ENCODE results near the gene SEMA3C. TPM values are rescaled to one million over a fixed set of nuclear protein-coding genes. Genes with fewer than 3 reads are reported as not detected.

The SEMA3C gene
- total RNA-seq, 2 experiments from 2014 or later: not detected

DNA sequence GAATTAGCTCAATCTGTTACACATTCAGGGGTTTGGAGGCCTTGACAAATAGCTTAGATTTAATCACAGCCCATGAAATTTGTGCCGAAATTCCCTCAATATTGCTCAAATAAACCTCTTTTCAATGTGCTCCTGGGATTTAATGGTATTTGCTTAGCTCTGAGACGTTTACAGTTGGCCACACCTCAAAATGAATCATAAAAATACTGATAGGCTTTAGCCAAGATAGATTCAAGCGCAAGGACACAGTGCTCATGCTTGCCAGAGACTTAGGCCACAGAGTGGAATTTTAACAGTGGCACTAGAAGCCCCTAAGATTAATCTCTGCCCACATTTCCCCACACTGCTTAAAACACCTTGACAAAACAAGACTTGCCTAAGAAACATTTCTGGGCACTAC lies 2.3 kb upstream of the SEMA3C start:
- Mint-ChIP-seq H3K4me3 (no peak overlapping the region), H3K4me1 (ENCODE audit: low read depth) (peaks cover 4% of the 10 kb centered on the region), H3K36me3 (peaks cover 1% of the 10 kb centered on the region), H3K27ac (no peak overlapping the region), H3K27me3 (peaks cover 38% of the 10 kb centered on the region), H3K9me3 (peaks cover 2% of the 10 kb centered on the region)
- ChIA-PET CTCF (no interaction called here), POLR2A (no interaction called here)
- no peak for DNase-seq
- intact Hi-C loops (cut with micrococcal nuclease): no loop called here

GRCh38 chr7:80918399-80918798 lies 452 bp downstream of the SEMA3C start:
- no peak overlapping the region for H3K4me3 Mint-ChIP-seq
- intact Hi-C loops (cut with micrococcal nuclease): no loop called here
- CTCF ChIA-PET: no interaction called here
- H3K27ac Mint-ChIP-seq: no peak overlapping the region
- peaks cover 4% of the 10 kb centered on the region for H3K4me1 Mint-ChIP-seq (ENCODE audit: low read depth)
- POLR2A ChIA-PET: no interaction called here
- peaks cover 2% of the 10 kb centered on the region for H3K9me3 Mint-ChIP-seq
- peaks cover 38% of the 10 kb centered on the region for H3K27me3 Mint-ChIP-seq
- DNase-seq: no peak
- peaks cover 1% of the 10 kb centered on the region for H3K36me3 Mint-ChIP-seq

GRCh38 chr7:80916770-80917741 lies 1.8 kb downstream of the SEMA3C start:
- peaks cover 4% of the 10 kb centered on the region for H3K4me1 Mint-ChIP-seq (ENCODE audit: low read depth)
- no peak overlapping the region for H3K4me3 Mint-ChIP-seq
- POLR2A ChIA-PET: no interaction called here
- peaks cover 35% of the 10 kb centered on the region for H3K27me3 Mint-ChIP-seq
- H3K36me3 Mint-ChIP-seq: peaks cover 1% of the 10 kb centered on the region
- DNase-seq: no peak
- H3K9me3 Mint-ChIP-seq: no peaks in the 10 kb centered on the region
- no peak overlapping the region for H3K27ac Mint-ChIP-seq
- intact Hi-C loops (cut with micrococcal nuclease): no loop called here
- CTCF ChIA-PET: no interaction called here

DNA sequence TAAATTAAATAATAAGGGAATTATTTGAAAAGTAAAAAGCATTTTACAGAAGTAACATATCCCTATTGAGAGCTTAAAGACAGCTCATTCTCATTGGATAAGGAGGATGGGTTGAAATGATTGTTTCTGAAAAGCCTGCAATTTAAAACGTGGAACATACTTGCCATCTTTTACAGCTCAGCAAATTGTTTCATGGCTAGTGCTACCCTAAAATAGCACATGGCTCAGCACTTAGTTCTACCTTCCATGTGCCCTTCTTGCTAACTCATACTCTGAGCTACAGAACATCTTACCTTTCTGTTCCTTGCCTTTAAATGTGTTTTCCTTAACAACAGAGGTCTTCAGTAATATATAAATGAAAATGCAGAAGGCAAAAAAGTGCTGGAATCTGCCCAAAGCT lies 8.6 kb downstream of the SEMA3C start:
- ChIA-PET POLR2A (no interaction called here), CTCF (no interaction called here)
- no peaks in the 10 kb centered on the region for H3K9me3 Mint-ChIP-seq
- no peaks in the 10 kb centered on the region for H3K36me3 Mint-ChIP-seq
- intact Hi-C loops (cut with micrococcal nuclease): no loop called here
- H3K27me3 Mint-ChIP-seq: no peaks in the 10 kb centered on the region
- no peaks in the 10 kb centered on the region for H3K4me1 Mint-ChIP-seq (ENCODE audit: low read depth)
- H3K27ac Mint-ChIP-seq: no peak overlapping the region
- DNase-seq: no peak
- H3K4me3 Mint-ChIP-seq: no peak overlapping the region

- ChIA-PET POLR2A (no interaction called here), CTCF (no interaction called here)
- H3K36me3 Mint-ChIP-seq: no peaks in the 10 kb centered on the region
- no peak for DNase-seq
- no peaks in the 10 kb centered on the region for H3K9me3 Mint-ChIP-seq
- H3K4me1 Mint-ChIP-seq (ENCODE audit: low read depth): no peaks in the 10 kb centered on the region
- H3K4me3 Mint-ChIP-seq: no peak overlapping the region
- H3K27me3 Mint-ChIP-seq: no peaks in the 10 kb centered on the region
- no peak overlapping the region for H3K27ac Mint-ChIP-seq
- intact Hi-C loops (cut with micrococcal nuclease): no loop called here
Measured at GRCh38 chr7:80908360-80908797, 10.5 kb downstream of the SEMA3C start.

DNA sequence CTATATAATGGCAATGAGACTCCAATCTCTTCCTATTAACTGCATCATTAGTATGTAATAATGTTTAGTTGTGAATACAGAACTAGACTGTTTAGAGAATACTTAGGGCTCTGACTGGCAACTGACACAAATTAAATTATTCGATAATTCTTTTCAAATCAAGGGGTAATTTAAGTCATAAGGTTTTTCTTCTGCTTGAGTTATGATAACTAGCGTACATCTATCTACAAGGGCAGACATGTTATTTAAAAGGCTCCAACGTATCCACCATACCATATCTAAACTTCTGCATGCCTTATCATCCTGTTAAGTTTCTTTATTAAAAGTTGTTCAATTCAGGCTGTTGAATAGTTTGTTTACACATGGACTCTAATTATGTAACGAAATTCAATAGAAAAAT lies 11.2 kb downstream of the SEMA3C start:
- CTCF ChIA-PET: no interaction called here
- intact Hi-C loops (cut with micrococcal nuclease): no loop called here
- H3K27me3 Mint-ChIP-seq: no peaks in the 10 kb centered on the region
- no peaks in the 10 kb centered on the region for H3K9me3 Mint-ChIP-seq
- no peak overlapping the region for H3K27ac Mint-ChIP-seq
- H3K36me3 Mint-ChIP-seq: no peaks in the 10 kb centered on the region
- no peak for DNase-seq
- H3K4me3 Mint-ChIP-seq: no peak overlapping the region
- H3K4me1 Mint-ChIP-seq (ENCODE audit: low read depth): no peaks in the 10 kb centered on the region
- POLR2A ChIA-PET: no interaction called here

DNA sequence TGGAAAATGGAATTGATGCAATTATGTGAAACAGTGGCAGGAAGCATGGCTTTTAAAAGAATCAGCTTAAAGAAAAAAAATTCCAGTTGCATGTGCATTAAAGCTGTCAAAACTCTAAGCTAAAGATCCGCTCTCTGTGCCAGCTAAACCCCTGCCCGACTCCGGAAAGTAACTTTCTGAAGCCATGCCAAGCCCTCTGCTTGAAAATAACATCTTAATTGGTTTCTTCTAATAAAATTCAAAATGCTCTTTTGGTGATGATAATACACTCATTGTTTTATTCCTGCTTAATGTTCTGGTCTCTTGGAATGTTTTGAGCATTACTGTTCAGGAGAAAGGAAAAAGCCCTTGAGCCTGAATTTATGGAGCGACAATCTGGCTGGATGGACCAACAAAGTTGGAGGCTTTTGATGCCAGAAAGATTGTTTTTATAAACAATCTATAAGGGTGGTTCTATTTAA lies 11.7 kb downstream of the SEMA3C start:
- H3K27ac Mint-ChIP-seq: no peak overlapping the region
- H3K36me3 Mint-ChIP-seq: no peaks in the 10 kb centered on the region
- ChIA-PET POLR2A (no interaction called here), CTCF (no interaction called here)
- no peaks in the 10 kb centered on the region for H3K27me3 Mint-ChIP-seq
- DNase-seq: no peak
- intact Hi-C loops (cut with micrococcal nuclease): no loop called here
- no peaks in the 10 kb centered on the region for H3K4me1 Mint-ChIP-seq (ENCODE audit: low read depth)
- H3K9me3 Mint-ChIP-seq: no peaks in the 10 kb centered on the region
- no peak overlapping the region for H3K4me3 Mint-ChIP-seq

- intact Hi-C loops (cut with micrococcal nuclease): no loop called here
- DNase-seq: no peak
- Mint-ChIP-seq H3K4me1 (ENCODE audit: low read depth) (no peaks in the 10 kb centered on the region), H3K27me3 (no peaks in the 10 kb centered on the region), H3K27ac (no peak overlapping the region), H3K4me3 (no peak overlapping the region), H3K9me3 (no peaks in the 10 kb centered on the region), H3K36me3 (no peaks in the 10 kb centered on the region)
- ChIA-PET CTCF (no interaction called here), POLR2A (no interaction called here)
Measured at GRCh38 chr7:80905334-80905733, 13.5 kb downstream of the SEMA3C start.

- ChIA-PET CTCF (no interaction called here), POLR2A (no interaction called here)
- H3K9me3 Mint-ChIP-seq: no peaks in the 10 kb centered on the region
- no peaks in the 10 kb centered on the region for H3K36me3 Mint-ChIP-seq
- no peak overlapping the region for H3K4me3 Mint-ChIP-seq
- intact Hi-C loops (cut with micrococcal nuclease): no loop called here
- H3K27ac Mint-ChIP-seq: no peak overlapping the region
- H3K4me1 Mint-ChIP-seq (ENCODE audit: low read depth): no peaks in the 10 kb centered on the region
- no peaks in the 10 kb centered on the region for H3K27me3 Mint-ChIP-seq
- DNase-seq: no peak
Measured at GRCh38 chr7:80902716-80903308, 16.0 kb downstream of the SEMA3C start.

DNA sequence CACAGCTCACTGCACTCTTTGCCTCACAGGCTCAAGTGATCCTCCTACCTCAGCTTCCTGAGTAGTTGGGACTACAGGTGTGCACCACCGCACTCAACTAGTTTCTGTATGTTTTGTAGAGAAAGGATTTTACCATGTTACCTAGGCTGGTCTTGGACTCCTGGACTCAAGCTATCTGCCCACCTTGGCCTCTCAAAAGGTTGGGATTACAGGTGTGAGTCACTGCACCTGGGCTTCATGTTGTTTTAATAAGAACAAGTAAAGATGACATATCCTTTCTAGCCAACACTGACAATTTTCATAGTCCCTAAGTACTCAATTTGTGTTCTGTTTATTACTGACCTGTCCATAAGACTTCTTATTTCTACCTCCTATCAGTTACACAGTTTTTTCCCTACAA lies 16.8 kb downstream of the SEMA3C start:
- H3K36me3 Mint-ChIP-seq: no peaks in the 10 kb centered on the region
- peaks cover 4% of the 10 kb centered on the region for H3K9me3 Mint-ChIP-seq
- ChIA-PET CTCF (no interaction called here), POLR2A (no interaction called here)
- DNase-seq: no peak
- H3K4me3 Mint-ChIP-seq: no peak overlapping the region
- no peak overlapping the region for H3K27ac Mint-ChIP-seq
- no peaks in the 10 kb centered on the region for H3K4me1 Mint-ChIP-seq (ENCODE audit: low read depth)
- H3K27me3 Mint-ChIP-seq: no peaks in the 10 kb centered on the region
- intact Hi-C loops (cut with micrococcal nuclease): no loop called here

DNA sequence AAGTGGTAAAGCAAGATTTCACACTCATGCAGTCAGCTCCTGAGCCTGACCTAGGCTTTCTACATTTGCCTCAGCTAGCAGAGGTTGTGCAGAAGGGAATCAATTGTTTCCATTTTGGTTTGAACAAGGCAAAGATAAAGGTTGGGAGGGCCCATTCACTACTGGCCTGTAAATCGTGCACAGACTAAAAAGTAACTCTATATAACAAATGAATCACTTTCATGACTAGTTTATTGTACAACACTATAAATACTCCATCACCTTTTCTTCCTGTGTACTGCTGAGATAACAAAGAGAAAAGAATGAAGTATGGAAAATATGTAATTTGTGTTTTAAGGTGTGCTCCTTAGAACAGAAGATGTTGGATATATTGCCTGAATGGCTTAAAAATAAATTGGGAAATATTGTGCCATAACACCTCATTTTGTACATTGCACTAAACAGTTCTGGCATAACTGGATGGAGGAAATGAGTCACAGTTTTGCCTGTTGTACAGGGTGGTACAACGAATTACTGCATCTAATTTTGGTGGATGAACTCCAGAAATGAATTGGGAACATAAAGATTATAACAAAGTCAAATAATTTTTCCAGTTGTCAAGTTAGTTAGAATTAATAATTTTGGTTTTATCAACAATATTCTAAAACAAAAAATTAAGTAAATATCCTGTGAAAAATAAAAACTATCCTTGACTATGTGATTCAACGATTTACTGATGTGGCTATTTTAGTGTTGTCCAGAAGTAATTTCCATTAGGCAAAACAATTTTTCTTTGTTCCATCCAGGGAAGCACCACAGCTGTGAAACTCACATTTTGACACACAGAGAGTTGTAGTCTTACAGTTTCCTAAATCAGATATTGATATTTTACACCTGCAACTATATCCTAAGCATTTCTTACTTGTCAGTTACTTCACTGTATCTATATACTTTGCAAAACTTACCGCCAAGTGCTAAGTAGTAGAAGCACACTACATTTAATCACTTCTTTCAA lies 18.0 kb downstream of the SEMA3C start:
- intact Hi-C loops (cut with micrococcal nuclease): no loop called here
- Mint-ChIP-seq H3K4me1 (ENCODE audit: low read depth) (no peaks in the 10 kb centered on the region), H3K4me3 (no peak overlapping the region), H3K27ac (no peak overlapping the region), H3K36me3 (no peaks in the 10 kb centered on the region), H3K9me3 (peaks cover 4% of the 10 kb centered on the region), H3K27me3 (no peaks in the 10 kb centered on the region)
- CTCF ChIA-PET: no interaction called here
- DNase-seq: no peak
- POLR2A ChIA-PET: no interaction called here

GRCh38 chr7:80896906-80897598 lies 21.8 kb downstream of the SEMA3C start:
- Mint-ChIP-seq H3K27me3 (no peaks in the 10 kb centered on the region), H3K27ac (no peak overlapping the region), H3K4me3 (no peak overlapping the region), H3K9me3 (peaks cover 4% of the 10 kb centered on the region), H3K36me3 (no peaks in the 10 kb centered on the region), H3K4me1 (ENCODE audit: low read depth) (no peaks in the 10 kb centered on the region)
- CTCF ChIA-PET: no interaction called here
- intact Hi-C loops (cut with micrococcal nuclease): no loop called here
- no peak for DNase-seq
- POLR2A ChIA-PET: no interaction called here

Data from activated CD4-positive, alpha-beta memory T cell treated with anti-CD3 and anti-CD28 coated beads for 36 hours (primary cell).